ENCODE data around the gene PEX3. TPM values are rescaled to one million over a fixed set of nuclear protein-coding genes. Genes with fewer than 3 reads are reported as not detected.

PEX3 gene
- total RNA-seq, 4 donors from 2014 or later, result 9.8 to 18.2 (median 12.3) TPM

GRCh38 chr6:143405373-143406154 lies 45.0 kb upstream of the PEX3 start:
- DNase-seq, result no peak
- intact Hi-C loops (cut with DNase I; ENCODE audit: low total_unique reads), result no loop called here
- peaks cover 0 to 4% of the 10 kb centered on the region in 2 donors for H3K4me1 ChIP-seq
- no peaks in the 10 kb centered on the region for H3K27me3 ChIP-seq
- ATAC-seq, result no peak
- no peaks in the 10 kb centered on the region for H3K36me3 ChIP-seq
- no peaks in the 10 kb centered on the region for H3K9me3 ChIP-seq
- no peak overlapping the region for H3K27ac ChIP-seq
- H3K4me3 ChIP-seq, result no peak overlapping the region
- in situ Hi-C loops (cut with MboI; ENCODE audit: low sequenced_read_pairs in 4 of 4), result loop anchor here in 1 of 4 donors (25.0 kb wide), 2 partner anchors 718 to 918 kb away; no protein-coding TSS in a partner anchor
- TF ChIP-seq CTCF (IDR thresholded peaks at IDR 0.05 in 4 of 5, conservative IDR thresholded peaks at IDR 0.05 in 1 of 5), result no peak
- no peak for TF ChIP-seq POLR2A (IDR thresholded peaks at IDR 0.05)

- no peaks in the 10 kb centered on the region for H3K9me3 ChIP-seq
- H3K27me3 ChIP-seq, result no peaks in the 10 kb centered on the region
- ATAC-seq, result no peak
- no peak overlapping the region for H3K27ac ChIP-seq
- H3K4me3 ChIP-seq, result no peak overlapping the region
- no peaks in the 10 kb centered on the region for H3K36me3 ChIP-seq
- no peak for DNase-seq
- in situ Hi-C loops (cut with MboI; ENCODE audit: low sequenced_read_pairs in 4 of 4) (loop anchor here in 1 of 4 donors (25.0 kb wide), 2 partner anchors 719 to 919 kb away; no protein-coding TSS in a partner anchor), intact Hi-C loops (cut with DNase I; ENCODE audit: low total_unique reads) (no loop called here)
- TF ChIP-seq POLR2A (IDR thresholded peaks at IDR 0.05) (no peak), CTCF (IDR thresholded peaks at IDR 0.05 in 4 of 5, conservative IDR thresholded peaks at IDR 0.05 in 1 of 5) (no peak)
- no peaks in the 10 kb centered on the region for H3K4me1 ChIP-seq
Observed at GRCh38 chr6:143406673-143407072, 43.9 kb upstream of the PEX3 start.

DNA sequence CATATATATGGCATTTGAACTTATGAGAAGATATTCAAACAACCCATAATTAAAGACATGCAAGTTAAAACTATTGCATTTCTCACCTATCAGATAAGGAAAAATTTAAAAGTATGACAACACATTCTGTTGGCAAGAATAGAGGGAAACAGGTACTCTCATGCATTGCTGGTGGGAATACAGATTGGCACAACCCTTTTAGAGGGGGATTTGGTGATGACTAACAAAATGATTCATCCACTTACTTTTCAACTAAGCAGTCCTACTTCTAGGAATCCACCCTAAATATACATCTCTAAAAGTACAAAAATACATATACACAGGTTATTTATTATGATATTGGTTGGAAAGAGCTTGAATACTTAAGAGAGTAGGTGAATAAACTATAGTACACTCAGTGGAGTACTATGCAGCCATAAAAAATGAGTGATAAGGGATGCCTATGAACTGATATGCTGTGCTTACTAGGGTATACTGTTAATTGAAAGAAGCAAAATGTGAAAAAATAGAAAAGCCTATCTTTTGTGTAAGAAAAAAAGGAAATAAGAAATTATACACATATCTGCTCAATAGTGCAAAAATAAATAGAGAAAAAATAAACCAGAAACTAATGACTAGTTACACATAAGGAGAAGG lies 42.3 kb upstream of the PEX3 start:
- no peak for ATAC-seq
- no peaks in the 10 kb centered on the region for H3K4me1 ChIP-seq
- no peaks in the 10 kb centered on the region for H3K9me3 ChIP-seq
- intact Hi-C loops (cut with DNase I; ENCODE audit: low total_unique reads), result no loop called here
- H3K27ac ChIP-seq, result no peak overlapping the region
- DNase-seq, result no peak
- in situ Hi-C loops (cut with MboI; ENCODE audit: low sequenced_read_pairs in 4 of 4), result loop anchor here in 1 of 4 donors (25.0 kb wide), 2 partner anchors 721 to 921 kb away; no protein-coding TSS in a partner anchor
- H3K27me3 ChIP-seq, result no peaks in the 10 kb centered on the region
- H3K36me3 ChIP-seq, result no peaks in the 10 kb centered on the region
- TF ChIP-seq POLR2A (IDR thresholded peaks at IDR 0.05) (no peak), CTCF (IDR thresholded peaks at IDR 0.05 in 4 of 5, conservative IDR thresholded peaks at IDR 0.05 in 1 of 5) (no peak)
- H3K4me3 ChIP-seq, result no peak overlapping the region

- H3K27me3 ChIP-seq, result no peaks in the 10 kb centered on the region
- no peaks in the 10 kb centered on the region for H3K9me3 ChIP-seq
- intact Hi-C loops (cut with DNase I; ENCODE audit: low total_unique reads) (no loop called here), in situ Hi-C loops (cut with MboI; ENCODE audit: low sequenced_read_pairs in 4 of 4) (loop anchor here in 1 of 4 donors (25.0 kb wide), 2 partner anchors 721 to 921 kb away; no protein-coding TSS in a partner anchor)
- no peaks in the 10 kb centered on the region for H3K4me1 ChIP-seq
- no peak overlapping the region for H3K4me3 ChIP-seq
- DNase-seq, result no peak
- no peaks in the 10 kb centered on the region for H3K36me3 ChIP-seq
- H3K27ac ChIP-seq, result no peak overlapping the region
- TF ChIP-seq CTCF (IDR thresholded peaks at IDR 0.05 in 4 of 5, conservative IDR thresholded peaks at IDR 0.05 in 1 of 5) (no peak), POLR2A (IDR thresholded peaks at IDR 0.05) (no peak)
- no peak for ATAC-seq
Observed at GRCh38 chr6:143408787-143409162, 41.8 kb upstream of the PEX3 start.

All from gastrocnemius medialis (tissue), 4 donors.